Activated T-cell treated with anti-CD3 and anti-CD28 coated beads for 1 hour (primary cell): ENCODE results near the gene NKIRAS1.
"Not testable (repeated sequence)": the region's sequence is repeated elsewhere in the genome, so short reads cannot be mapped to it uniquely, and the experiment has no call there.

Experiments used
- DNase-seq: peaks from one replicate; pipeline ENCODE4 v3.0.0-alpha.2; 2020; ENCODE audit warnings: low read depth

Gene NKIRAS1

DNA sequence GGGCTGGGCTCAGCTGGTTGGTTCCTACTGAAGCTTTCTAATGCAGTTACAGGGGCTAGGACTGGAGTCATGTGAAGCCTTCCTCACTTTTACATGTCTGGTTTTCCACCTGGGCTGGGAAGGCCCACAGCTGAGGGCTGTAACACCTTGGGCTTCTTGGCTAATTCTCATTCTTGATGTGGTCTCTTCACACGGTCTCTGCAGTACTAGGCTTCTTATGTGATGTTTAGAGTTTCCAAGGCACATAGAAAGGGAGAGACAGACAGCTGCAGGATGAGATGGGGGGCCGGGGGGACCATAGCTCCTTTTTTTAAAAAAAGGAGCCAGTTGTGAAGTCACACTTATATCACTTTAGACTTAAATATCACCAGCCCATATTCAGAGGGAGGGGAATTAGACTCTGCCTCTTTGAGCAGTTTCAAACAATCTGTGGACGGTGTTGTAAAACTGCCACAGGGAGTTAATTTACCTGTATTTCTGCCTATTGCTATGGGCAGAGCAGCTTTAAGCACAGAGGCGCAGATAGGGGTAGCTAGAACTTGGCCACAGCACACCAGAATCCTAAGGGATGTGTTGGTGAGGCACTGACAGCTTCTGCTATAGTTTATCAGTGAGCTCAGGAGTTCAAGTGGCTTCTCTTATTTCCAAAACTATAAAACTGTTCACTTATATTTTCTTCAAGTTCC, 46.7 kb downstream of the NKIRAS1 start:
- DNase-seq = no peak

- no peak for DNase-seq
Measured at GRCh38 chr3:23867838-23868237, 49.0 kb downstream of the NKIRAS1 start.

GRCh38 chr3:23867400-23867799, 49.4 kb downstream of the NKIRAS1 start:
- no peak for DNase-seq

GRCh38 chr3:23865595-23866396, 51.0 kb downstream of the NKIRAS1 start:
- DNase-seq = no peak

DNA sequence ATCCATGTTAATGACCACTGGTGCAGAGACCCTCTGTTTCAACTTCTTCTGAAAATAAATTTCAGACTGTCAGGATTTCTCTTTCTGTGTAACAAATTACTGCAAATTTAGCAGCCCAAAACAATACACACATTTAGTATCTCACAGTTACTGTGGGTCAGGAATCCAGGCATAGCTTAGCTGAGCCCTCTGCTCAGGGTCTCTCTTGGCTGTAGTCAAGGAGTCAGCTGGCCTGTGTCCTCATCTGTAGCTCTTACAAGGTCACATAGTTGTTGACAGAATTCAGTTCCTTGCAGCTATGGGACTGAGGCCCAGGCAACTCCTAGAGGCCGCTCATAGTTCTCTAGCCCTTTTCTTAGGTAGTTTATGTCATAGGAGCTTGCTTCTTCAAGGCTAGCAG, 51.9 kb downstream of the NKIRAS1 start:
- no peak for DNase-seq

DNA sequence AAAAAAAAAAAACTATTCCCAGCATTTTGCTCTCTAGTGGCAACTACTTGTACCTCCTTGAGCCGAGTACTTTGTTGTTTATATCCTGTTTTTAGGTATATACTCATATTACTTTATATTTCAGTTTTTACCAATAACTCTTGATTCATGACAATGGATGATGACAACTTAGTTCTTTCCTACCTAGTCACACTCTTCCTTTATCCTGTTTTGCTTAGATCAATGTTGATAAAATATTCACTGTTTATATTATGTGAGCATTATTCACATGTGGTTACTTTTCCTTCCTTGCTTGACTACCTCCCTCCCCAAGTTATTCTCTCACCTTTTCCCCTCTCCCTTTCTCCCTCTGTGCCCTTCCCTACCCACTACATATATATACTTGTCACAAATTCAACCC, 53.7 kb downstream of the NKIRAS1 start:
- DNase-seq = no peak

DNA sequence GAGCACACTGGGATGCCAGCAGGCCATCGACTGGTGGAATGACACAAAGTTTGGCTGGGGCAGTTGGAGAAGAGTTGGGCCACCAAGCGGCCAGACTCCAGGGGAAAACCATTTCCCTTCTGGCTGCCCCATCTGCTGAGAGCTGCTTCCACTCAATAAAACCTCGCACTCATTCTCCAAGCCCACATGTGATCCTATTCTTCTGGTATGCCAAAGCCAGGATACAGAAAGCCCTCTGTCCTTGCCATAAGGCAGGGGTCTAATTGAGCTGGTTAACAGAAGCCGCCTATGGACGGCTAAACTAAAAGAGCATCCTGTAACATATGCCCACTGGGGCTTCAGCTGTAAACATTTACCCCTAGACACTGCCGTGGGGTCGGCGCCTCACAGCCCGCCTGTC, 55.1 kb downstream of the NKIRAS1 start:
- DNase-seq = no peak

GRCh38 chr3:23859839-23860382, 56.9 kb downstream of the NKIRAS1 start:
- DNase-seq = no peak

DNA sequence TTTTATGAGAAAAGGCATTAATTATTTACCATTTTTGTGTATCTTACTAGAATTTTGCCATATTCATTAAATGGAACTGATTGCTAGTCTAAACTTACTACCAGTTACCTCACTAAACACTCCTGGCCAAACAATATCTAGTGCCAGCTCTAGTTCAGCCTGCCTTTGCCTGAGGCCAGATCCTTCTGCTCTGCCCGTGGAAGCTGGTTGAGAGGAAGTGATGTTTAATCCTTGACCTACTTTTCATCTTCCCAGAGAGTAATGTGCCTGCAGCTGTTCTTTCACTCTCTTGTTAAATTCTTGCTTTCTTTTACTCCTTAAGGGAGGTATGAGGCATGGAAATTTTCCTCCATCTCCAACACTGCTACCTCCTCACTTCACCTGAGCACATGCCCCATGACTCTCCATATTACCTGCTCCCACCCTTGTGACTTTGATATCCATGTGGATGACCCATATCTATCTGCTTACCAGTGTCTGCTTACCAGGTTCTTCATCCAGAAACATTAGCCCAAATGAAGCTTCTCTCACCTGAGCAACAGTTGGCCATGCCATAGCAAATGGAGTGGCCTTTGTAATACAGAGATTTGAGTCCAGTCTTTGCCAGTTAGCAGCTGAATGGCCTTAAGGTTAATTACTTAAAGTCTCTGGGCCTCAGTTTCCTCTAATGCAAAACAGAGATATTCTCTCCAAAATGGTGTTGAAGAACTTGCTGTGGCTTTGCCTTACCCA, 57.6 kb downstream of the NKIRAS1 start:
- DNase-seq = no peak

GRCh38 chr3:23856286-23856685, 60.5 kb downstream of the NKIRAS1 start:
- DNase-seq = no peak

DNA sequence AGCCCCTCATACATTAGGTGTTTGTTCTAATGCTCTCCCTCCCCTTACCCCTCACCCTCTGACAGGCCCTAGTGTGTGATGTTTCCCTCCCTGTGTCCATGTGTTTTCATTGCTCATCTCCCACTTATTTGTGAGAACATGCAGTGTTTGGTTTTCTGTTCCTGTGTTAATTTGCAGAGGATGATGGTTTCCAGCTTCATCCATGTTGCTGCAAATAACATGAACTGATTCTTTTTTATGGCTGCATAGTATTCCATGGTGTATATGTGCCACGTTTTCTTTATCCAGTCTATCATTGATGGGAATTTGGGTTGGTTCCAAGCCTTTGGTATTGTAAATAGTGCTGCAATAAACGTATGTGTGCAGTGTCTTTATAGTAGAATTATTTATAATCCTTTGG, 67.3 kb downstream of the NKIRAS1 start:
- not testable (repeated sequence) for DNase-seq

GRCh38 chr3:23845326-23846216, 71.2 kb downstream of the NKIRAS1 start:
- no peak for DNase-seq

- no peak for DNase-seq
Measured at GRCh38 chr3:23843869-23844268, 72.9 kb downstream of the NKIRAS1 start.
